KBM-7 (cell line): ENCODE results near the gene PPM1M.
A peak's percentile ranks its signal among the peaks of the same experiment; 100 is the strongest.

Source experiments
- DNase-seq: peaks from one replicate; pipeline ENCODE4 v3.0.0-alpha.2; 2015
- in situ Hi-C: fragments of 300-500 bp; cut with MboI; formaldehyde crosslinking; loops from 2 replicates; pipeline ENCODE4 v1.14.3; 2020; ENCODE audit warnings: low sequenced_read_pairs, low pct_unique_long_range_greater_than_20kb, mixed read lengths

PPM1M gene

GRCh38 chr3:52228266-52228665 lies 17.3 kb upstream of the PPM1M start:
- in situ Hi-C loops: no loop called here
- DNase-seq: no peak

GRCh38 chr3:52228751-52229291 lies 16.7 kb upstream of the PPM1M start:
- in situ Hi-C loops: no loop called here

GRCh38 chr3:52229656-52230055 lies 15.9 kb upstream of the PPM1M start:
- no peak for DNase-seq
- in situ Hi-C loops: no loop called here

More at GRCh38 chr3:52228751-52229291, 16.7 kb upstream of the PPM1M start:
- DNase-seq: no peak

- DNase-seq: no peak
- in situ Hi-C loops: no loop called here
Observed at GRCh38 chr3:52230461-52230860, 15.1 kb upstream of the PPM1M start.

GRCh38 chr3:52230889-52231499 lies 14.6 kb upstream of the PPM1M start:
- no peak for DNase-seq
- in situ Hi-C loops: no loop called here

GRCh38 chr3:52231502-52232278 lies 13.9 kb upstream of the PPM1M start:
- peak; percentile 75 for DNase-seq
- in situ Hi-C loops: no loop called here

GRCh38 chr3:52232279-52233107 lies 13.1 kb upstream of the PPM1M start:
- peak; percentile 42 for DNase-seq
- in situ Hi-C loops: no loop called here

- in situ Hi-C loops: no loop called here
- DNase-seq: no peak
Observed at GRCh38 chr3:52233108-52233591, 12.4 kb upstream of the PPM1M start.

- in situ Hi-C loops: no loop called here
- DNase-seq: no peak
Observed at GRCh38 chr3:52233968-52234367, 11.6 kb upstream of the PPM1M start.

- no peak for DNase-seq
- in situ Hi-C loops: no loop called here
Observed at GRCh38 chr3:52234516-52235447, 10.8 kb upstream of the PPM1M start.

GRCh38 chr3:52236424-52236886 lies 9.1 kb upstream of the PPM1M start:
- in situ Hi-C loops: no loop called here
- DNase-seq: no peak

- in situ Hi-C loops: no loop called here
- no peak for DNase-seq
Observed at GRCh38 chr3:52237006-52237656, 8.4 kb upstream of the PPM1M start.

- in situ Hi-C loops: no loop called here
- DNase-seq: peak; percentile 58
Observed at GRCh38 chr3:52237657-52238172, 7.8 kb upstream of the PPM1M start.

GRCh38 chr3:52238193-52238760 lies 7.3 kb upstream of the PPM1M start:
- in situ Hi-C loops: no loop called here
- no peak for DNase-seq

- peak; percentile 83 for DNase-seq
- in situ Hi-C loops: no loop called here
Observed at GRCh38 chr3:52238761-52239701, 6.5 kb upstream of the PPM1M start, which contains the start of gene TWF2. Gene TWF2 (minus strand): TSS chr3:52239158. CDS start chr3:52239016, 142 bp downstream.
